HL-60 (cell line): ENCODE data around the gene PIK3C2B.

ENCODE experiments used
- DNase-seq, 2 experiments: peaks; one replicate each; pipeline ENCODE4 v3.0.0-alpha.2; 2010 to 2020; ENCODE audit warnings: low read depth in 1 of 2, low spot score in 1 of 2
- H3K27ac ChIP-seq: fragments of 250-450 bp; sonication (Bioruptor Pico); replicated peaks from 2 replicates; pipeline ENCODE4 v1.5.1; 2020; ENCODE audit warnings: mild to moderate bottlenecking, moderate library complexity
- H3K27me3 ChIP-seq: fragments of 250-450 bp; sonication (Bioruptor Pico); 2 replicates; pipeline ENCODE4 v1.5.1; 2021; ENCODE audit warnings: mild to moderate bottlenecking, moderate library complexity; ENCODE audit not compliant: insufficient read depth, poor library complexity, severe bottlenecking
- H3K4me3 ChIP-seq: replicated peaks from 2 replicates; pipeline ENCODE4 v1.5.1; 2011; ENCODE audit warnings: mild to moderate bottlenecking, control low read depth, low read length; ENCODE audit not compliant: insufficient read depth
- CTCF ChIP-seq: IDR thresholded peaks from one replicate; pipeline ENCODE4 v1.5.1; 2011; ENCODE audit warnings: low read length, control low read depth, inconsistent platforms; ENCODE audit not compliant: insufficient read depth
- GABPA ChIP-seq: IDR thresholded peaks from 2 replicates; pipeline ENCODE4 v1.6.1; 2012; ENCODE audit warnings: low read depth
- POLR2AphosphoS5 ChIP-seq: IDR thresholded peaks from 2 replicates; pipeline ENCODE4 v1.6.1; 2012; ENCODE audit warnings: low read depth
- REST ChIP-seq: IDR thresholded peaks from 2 replicates; pipeline ENCODE4 v1.6.1; 2012; ENCODE audit warnings: low read depth; ENCODE audit not compliant: insufficient replicate concordance
- SPI1 ChIP-seq: IDR thresholded peaks from 2 replicates; pipeline ENCODE4 v1.6.1; 2012; ENCODE audit warnings: low read depth, mild to moderate bottlenecking, borderline replicate concordance

Gene PIK3C2B

GRCh38 chr1:204448991-204449677 is 45.5 kb downstream of the PIK3C2B start:
- no peak for TF ChIP-seq SPI1
- TF ChIP-seq REST = no peak
- no peak for TF ChIP-seq GABPA
- no peak for TF ChIP-seq CTCF
- TF ChIP-seq POLR2AphosphoS5 = no peak
- DNase-seq = no peak
- H3K27me3 ChIP-seq = no peaks in the 10 kb centered on the region
- H3K4me3 ChIP-seq = no peak overlapping the region
- no peak overlapping the region for H3K27ac ChIP-seq

- Histone ChIP-seq H3K4me3 (no peak overlapping the region), H3K27me3 (no peaks in the 10 kb centered on the region), H3K27ac (no peak overlapping the region)
- TF ChIP-seq SPI1 (peak; percentile 31; the same call in 1 of the 2 replicates), GABPA (no peak)
- peak in 1 of 2 experiments; percentile 57 for DNase-seq
Observed at GRCh38 chr1:204448344-204448964, 46.2 kb downstream of the PIK3C2B start.

- Histone ChIP-seq H3K27ac (no peak overlapping the region), H3K4me3 (no peak overlapping the region), H3K27me3 (no peaks in the 10 kb centered on the region)
- DNase-seq = no peak
- TF ChIP-seq GABPA (no peak), CTCF (no peak), SPI1 (no peak), REST (no peak), POLR2AphosphoS5 (no peak)
Observed at GRCh38 chr1:204447736-204448135, 46.9 kb downstream of the PIK3C2B start.

GRCh38 chr1:204447190-204447589 is 47.4 kb downstream of the PIK3C2B start:
- no peak overlapping the region for H3K27ac ChIP-seq
- TF ChIP-seq SPI1 (no peak), POLR2AphosphoS5 (no peak), CTCF (no peak)
- H3K27me3 ChIP-seq = no peaks in the 10 kb centered on the region
- DNase-seq = no peak
- H3K4me3 ChIP-seq = no peak overlapping the region
